NCI-H128 (cell line): ENCODE data around the gene NRP1.
A peak's percentile ranks its signal among the peaks of the same experiment; 100 is the strongest.

Experiments used
- DNase-seq: peaks from one replicate; lab custom pipeline; 2025; ENCODE audit not compliant: unreplicated experiment; lab: John Stamatoyannopoulos, UW

Gene NRP1

GRCh38 chr10:33267708-33268107 lies 66.8 kb downstream of the NRP1 start:
- DNase-seq: no peak

- DNase-seq: no peak
Observed at GRCh38 chr10:33265621-33266020, 68.8 kb downstream of the NRP1 start.

GRCh38 chr10:33263453-33263852 lies 71.0 kb downstream of the NRP1 start:
- no peak for DNase-seq

GRCh38 chr10:33262871-33263270 lies 71.6 kb downstream of the NRP1 start:
- DNase-seq: no peak

- peak; percentile 11 for DNase-seq
Observed at GRCh38 chr10:33260403-33261149, 73.9 kb downstream of the NRP1 start.

GRCh38 chr10:33258967-33259366 lies 75.5 kb downstream of the NRP1 start:
- no peak for DNase-seq

- DNase-seq: no peak
Observed at GRCh38 chr10:33257439-33258080, 76.9 kb downstream of the NRP1 start.

GRCh38 chr10:33256458-33256857 lies 78.0 kb downstream of the NRP1 start:
- no peak for DNase-seq

- DNase-seq: no peak
Observed at GRCh38 chr10:33254556-33255160, 79.8 kb downstream of the NRP1 start.

- no peak for DNase-seq
Observed at GRCh38 chr10:33253411-33253810, 81.1 kb downstream of the NRP1 start.

GRCh38 chr10:33252794-33253203 lies 81.7 kb downstream of the NRP1 start:
- no peak for DNase-seq

GRCh38 chr10:33252324-33252723 lies 82.1 kb downstream of the NRP1 start:
- DNase-seq: no peak

- no peak for DNase-seq
Observed at GRCh38 chr10:33249659-33250345, 84.7 kb downstream of the NRP1 start.

- DNase-seq: no peak
Observed at GRCh38 chr10:33249137-33249536, 85.3 kb downstream of the NRP1 start.

GRCh38 chr10:33248638-33249037 lies 85.8 kb downstream of the NRP1 start:
- DNase-seq: no peak

- DNase-seq: no peak
Observed at GRCh38 chr10:33247221-33247922, 87.1 kb downstream of the NRP1 start.

GRCh38 chr10:33245343-33245742 lies 89.1 kb downstream of the NRP1 start:
- no peak for DNase-seq

- DNase-seq: no peak
Observed at GRCh38 chr10:33244354-33244967, 90.0 kb downstream of the NRP1 start.

GRCh38 chr10:33243703-33244102 lies 90.8 kb downstream of the NRP1 start:
- DNase-seq: no peak

- no peak for DNase-seq
Observed at GRCh38 chr10:33242931-33243330, 91.5 kb downstream of the NRP1 start.

GRCh38 chr10:33241351-33241750 lies 93.1 kb downstream of the NRP1 start:
- no peak for DNase-seq
